ENCODE results near the gene PICK1. TPM values are rescaled to one million over a fixed set of nuclear protein-coding genes. Genes with fewer than 3 reads are reported as not detected.
"Not testable (repeated sequence)": the region's sequence is repeated elsewhere in the genome, so short reads cannot be mapped to it uniquely, and the experiment has no call there.

PICK1 gene
- total RNA-seq, 1 donor from 2014 or later = 8.9 TPM

DNA sequence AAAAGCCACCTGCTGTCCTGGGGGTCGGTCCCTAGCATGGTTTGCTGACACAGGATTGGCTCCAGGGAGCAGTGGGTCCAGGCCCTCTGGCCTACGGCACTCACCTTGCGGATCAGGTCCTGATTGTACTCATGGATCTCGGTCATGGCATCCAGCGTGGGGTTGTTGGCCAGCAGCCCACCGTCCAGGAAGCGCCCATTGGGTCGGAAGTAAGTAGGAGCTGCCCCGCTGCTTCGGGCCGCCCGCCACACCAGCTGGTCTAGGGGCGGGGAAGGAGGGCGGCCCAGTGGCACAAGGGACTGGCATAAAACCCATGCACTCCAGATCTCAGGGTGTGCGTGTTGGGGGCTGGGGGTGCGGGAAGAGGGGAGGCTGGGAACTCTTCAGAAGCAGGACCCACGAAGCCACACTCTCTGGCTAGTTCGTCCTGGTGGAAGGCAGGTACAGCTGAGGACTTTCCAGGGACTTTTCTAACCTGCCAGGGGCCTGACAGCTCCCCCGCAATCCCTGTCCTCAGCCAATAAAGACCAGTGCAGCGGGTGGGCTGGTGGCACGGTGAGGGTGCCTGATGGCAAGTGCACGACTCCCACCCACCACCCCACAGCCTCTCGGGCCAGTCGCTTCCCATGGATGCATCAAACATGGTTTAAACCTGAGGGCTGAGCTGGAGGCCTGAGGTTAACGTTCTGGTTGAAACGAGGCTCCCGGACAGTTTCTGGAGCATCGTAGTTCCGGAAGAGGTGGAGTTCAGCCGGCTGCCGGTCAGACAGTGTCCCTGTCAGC lies 58.4 kb downstream of the PICK1 start:
- Histone ChIP-seq H3K4me3 (ENCODE audit: low read length in 3 of 3) (no peak overlapping the region), H3K4me1 (ENCODE audit: control insufficient read depth in 3 of 3, insufficient read depth in 3 of 3, low read length in 3 of 3) (peaks cover 4 to 16% (median 11%) of the 10 kb centered on the region in 3 donors), H3K27me3 (ENCODE audit: control insufficient read depth in 3 of 3, insufficient read depth in 3 of 3, low read length in 3 of 3) (no peaks in the 10 kb centered on the region), H3K9me3 (ENCODE audit: control insufficient read depth in 3 of 3, low read length in 3 of 3) (no peaks in the 10 kb centered on the region), H3K36me3 (ENCODE audit: control insufficient read depth in 3 of 3, insufficient read depth in 3 of 3, low read length in 3 of 3) (peaks cover 9 to 12% (median 11%) of the 10 kb centered on the region in 3 donors), H3K9ac (ENCODE audit: low read depth in 1 of 3, low read length in 3 of 3) (no peak overlapping the region), H3K27ac (ENCODE audit: low read depth, low read length) (no peak overlapping the region)

DNA sequence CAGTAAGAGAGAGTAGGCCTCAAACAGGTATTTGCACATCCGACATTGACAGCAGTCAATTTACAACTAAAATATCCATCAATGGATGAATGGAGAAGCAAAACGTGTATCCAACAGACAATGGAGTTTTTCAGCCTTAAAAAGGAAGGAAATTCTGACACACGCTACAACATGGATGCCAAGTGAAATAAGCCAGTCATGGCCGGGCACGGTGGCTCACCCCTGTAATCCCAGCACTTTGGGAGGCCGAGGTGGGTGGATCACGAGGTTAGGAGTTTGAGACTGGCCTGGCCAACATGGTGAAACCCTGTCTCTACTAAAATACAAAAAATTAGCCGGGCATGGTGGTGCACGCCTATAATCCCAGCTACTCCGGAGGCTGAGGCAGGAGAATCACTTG lies 60.4 kb downstream of the PICK1 start:
- not testable (repeated sequence) for H3K27ac ChIP-seq (ENCODE audit: low read depth, low read length); H3K4me3 ChIP-seq (ENCODE audit: low read length in 3 of 3); H3K27me3 ChIP-seq (ENCODE audit: control insufficient read depth in 3 of 3, insufficient read depth in 3 of 3, low read length in 3 of 3); H3K4me1 ChIP-seq (ENCODE audit: control insufficient read depth in 3 of 3, insufficient read depth in 3 of 3, low read length in 3 of 3); H3K9me3 ChIP-seq (ENCODE audit: control insufficient read depth in 3 of 3, low read length in 3 of 3); H3K9ac ChIP-seq (ENCODE audit: low read depth in 1 of 3, low read length in 3 of 3)
- H3K36me3 ChIP-seq (ENCODE audit: control insufficient read depth in 3 of 3, insufficient read depth in 3 of 3, low read length in 3 of 3) = peaks cover 9 to 11% (median 9%) of the 10 kb centered on the region in 3 donors

DNA sequence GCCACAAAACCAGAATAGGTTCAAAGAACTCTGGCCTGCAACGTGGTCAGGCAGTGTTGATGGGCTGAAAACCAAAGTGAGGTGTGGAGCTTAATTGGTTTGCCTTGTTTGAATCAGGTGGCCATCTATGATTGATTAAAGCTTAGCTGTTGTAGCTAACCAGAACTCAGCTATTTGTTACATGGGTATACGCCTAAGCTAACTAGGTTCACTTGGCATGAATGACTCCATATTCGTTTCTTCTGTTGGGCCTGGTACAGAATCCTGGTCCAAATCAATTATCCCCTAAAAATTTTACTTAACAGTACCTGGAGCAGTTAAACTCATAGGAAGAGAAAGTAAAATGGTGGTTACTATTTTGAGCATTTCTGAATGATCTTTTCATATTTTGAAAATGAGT lies 61.0 kb downstream of the PICK1 start:
- Histone ChIP-seq H3K27ac (ENCODE audit: low read depth, low read length) (no peak overlapping the region), H3K4me1 (ENCODE audit: control insufficient read depth in 3 of 3, insufficient read depth in 3 of 3, low read length in 3 of 3) (peaks cover 0 to 9% (median 6%) of the 10 kb centered on the region in 3 donors), H3K4me3 (ENCODE audit: low read length in 3 of 3) (no peak overlapping the region), H3K9ac (ENCODE audit: low read depth in 1 of 3, low read length in 3 of 3) (no peak overlapping the region), H3K27me3 (ENCODE audit: control insufficient read depth in 3 of 3, insufficient read depth in 3 of 3, low read length in 3 of 3) (no peaks in the 10 kb centered on the region), H3K9me3 (ENCODE audit: control insufficient read depth in 3 of 3, low read length in 3 of 3) (no peaks in the 10 kb centered on the region), H3K36me3 (ENCODE audit: control insufficient read depth in 3 of 3, insufficient read depth in 3 of 3, low read length in 3 of 3) (peaks cover 8 to 10% (median 8%) of the 10 kb centered on the region in 3 donors)

DNA sequence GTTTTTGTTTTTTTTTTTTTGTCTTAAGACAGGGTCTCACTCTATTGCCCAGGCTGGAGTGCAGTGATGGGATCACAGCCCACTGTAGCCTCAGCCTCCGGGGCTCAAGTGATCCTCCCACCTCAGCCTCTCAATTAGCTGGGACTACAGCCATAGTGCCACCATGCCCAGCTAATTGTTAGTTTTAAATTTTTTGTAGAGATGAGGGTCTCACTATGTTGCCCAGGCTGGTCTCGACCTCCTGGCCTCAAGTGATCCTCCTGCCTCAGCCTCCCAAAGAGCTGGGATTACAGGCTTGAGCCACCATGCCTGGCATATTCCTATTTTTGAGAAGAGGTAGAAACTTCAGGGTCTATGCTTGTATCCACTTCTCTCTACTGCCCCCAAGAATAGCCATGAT lies 61.5 kb downstream of the PICK1 start:
- not testable (repeated sequence) for H3K9me3 ChIP-seq (ENCODE audit: control insufficient read depth in 3 of 3, low read length in 3 of 3); H3K4me3 ChIP-seq (ENCODE audit: low read length in 3 of 3); H3K4me1 ChIP-seq (ENCODE audit: control insufficient read depth in 3 of 3, insufficient read depth in 3 of 3, low read length in 3 of 3); H3K27ac ChIP-seq (ENCODE audit: low read depth, low read length); H3K36me3 ChIP-seq (ENCODE audit: control insufficient read depth in 3 of 3, insufficient read depth in 3 of 3, low read length in 3 of 3); H3K9ac ChIP-seq (ENCODE audit: low read depth in 1 of 3, low read length in 3 of 3); H3K27me3 ChIP-seq (ENCODE audit: control insufficient read depth in 3 of 3, insufficient read depth in 3 of 3, low read length in 3 of 3)

GRCh38 chr22:38120359-38121110 lies 63.3 kb downstream of the PICK1 start:
- no peak overlapping the region for H3K9ac ChIP-seq (ENCODE audit: low read depth in 1 of 3, low read length in 3 of 3)
- H3K9me3 ChIP-seq (ENCODE audit: control insufficient read depth in 3 of 3, low read length in 3 of 3) = no peaks in the 10 kb centered on the region
- H3K4me3 ChIP-seq (ENCODE audit: low read length in 3 of 3) = no peak overlapping the region
- no peak overlapping the region for H3K27ac ChIP-seq (ENCODE audit: low read depth, low read length)
- H3K27me3 ChIP-seq (ENCODE audit: control insufficient read depth in 3 of 3, insufficient read depth in 3 of 3, low read length in 3 of 3) = no peaks in the 10 kb centered on the region
- H3K36me3 ChIP-seq (ENCODE audit: control insufficient read depth in 3 of 3, insufficient read depth in 3 of 3, low read length in 3 of 3) = peaks cover 2 to 6% (median 3%) of the 10 kb centered on the region in 3 donors
- peaks cover 2 to 8% (median 3%) of the 10 kb centered on the region in 3 donors for H3K4me1 ChIP-seq (ENCODE audit: control insufficient read depth in 3 of 3, insufficient read depth in 3 of 3, low read length in 3 of 3)

GRCh38 chr22:38122616-38123015 lies 65.4 kb downstream of the PICK1 start:
- no peak overlapping the region for H3K4me3 ChIP-seq (ENCODE audit: low read length in 3 of 3)
- H3K4me1 ChIP-seq (ENCODE audit: control insufficient read depth in 3 of 3, insufficient read depth in 3 of 3, low read length in 3 of 3) = peaks cover 7 to 18% (median 12%) of the 10 kb centered on the region in 3 donors
- no peak overlapping the region for H3K9ac ChIP-seq (ENCODE audit: low read depth in 1 of 3, low read length in 3 of 3)
- no peaks in the 10 kb centered on the region for H3K9me3 ChIP-seq (ENCODE audit: control insufficient read depth in 3 of 3, low read length in 3 of 3)
- H3K36me3 ChIP-seq (ENCODE audit: control insufficient read depth in 3 of 3, insufficient read depth in 3 of 3, low read length in 3 of 3) = peaks cover 0 to 11% (median 3%) of the 10 kb centered on the region in 3 donors
- no peak overlapping the region for H3K27ac ChIP-seq (ENCODE audit: low read depth, low read length)
- no peaks in the 10 kb centered on the region for H3K27me3 ChIP-seq (ENCODE audit: control insufficient read depth in 3 of 3, insufficient read depth in 3 of 3, low read length in 3 of 3)

GRCh38 chr22:38124236-38124974 lies 67.2 kb downstream of the PICK1 start:
- Histone ChIP-seq H3K4me3 (ENCODE audit: low read length in 3 of 3) (no peak overlapping the region), H3K27me3 (ENCODE audit: control insufficient read depth in 3 of 3, insufficient read depth in 3 of 3, low read length in 3 of 3) (no peaks in the 10 kb centered on the region), H3K9ac (ENCODE audit: low read depth in 1 of 3, low read length in 3 of 3) (no peak overlapping the region), H3K4me1 (ENCODE audit: control insufficient read depth in 3 of 3, insufficient read depth in 3 of 3, low read length in 3 of 3) (peaks cover 7 to 18% (median 12%) of the 10 kb centered on the region in 3 donors), H3K9me3 (ENCODE audit: control insufficient read depth in 3 of 3, low read length in 3 of 3) (no peaks in the 10 kb centered on the region), H3K36me3 (ENCODE audit: control insufficient read depth in 3 of 3, insufficient read depth in 3 of 3, low read length in 3 of 3) (peaks cover 8 to 20% (median 20%) of the 10 kb centered on the region in 3 donors), H3K27ac (ENCODE audit: low read depth, low read length) (no peak overlapping the region)

GRCh38 chr22:38125038-38125610 lies 67.9 kb downstream of the PICK1 start:
- Histone ChIP-seq H3K9me3 (ENCODE audit: control insufficient read depth in 3 of 3, low read length in 3 of 3) (no peaks in the 10 kb centered on the region), H3K4me3 (ENCODE audit: low read length in 3 of 3) (no peak overlapping the region), H3K27me3 (ENCODE audit: control insufficient read depth in 3 of 3, insufficient read depth in 3 of 3, low read length in 3 of 3) (no peaks in the 10 kb centered on the region), H3K9ac (ENCODE audit: low read depth in 1 of 3, low read length in 3 of 3) (no peak overlapping the region), H3K27ac (ENCODE audit: low read depth, low read length) (no peak overlapping the region), H3K4me1 (ENCODE audit: control insufficient read depth in 3 of 3, insufficient read depth in 3 of 3, low read length in 3 of 3) (peaks cover 7 to 18% (median 12%) of the 10 kb centered on the region in 3 donors), H3K36me3 (ENCODE audit: control insufficient read depth in 3 of 3, insufficient read depth in 3 of 3, low read length in 3 of 3) (peaks cover 11 to 26% (median 25%) of the 10 kb centered on the region in 3 donors)

Measured in skeletal muscle tissue (tissue), 4 donors.